Osteoblast (primary cell): Measurements from ENCODE around the gene RASGRF2. TPM values are rescaled to one million over a fixed set of nuclear protein-coding genes. Genes with fewer than 3 reads are reported as not detected.
A peak's percentile ranks its signal among the peaks of the same experiment; 100 is the strongest.

Experiments used
- DNase-seq: peaks from one replicate; pipeline ENCODE4 v3.0.0; 2011; ENCODE audit warnings: low spot score, mixed read lengths; ENCODE audit not compliant: insufficient read length; ENCODE audit errors: missing footprints
- H2AFZ ChIP-seq: 2 replicates; pipeline ENCODE4 v1.6.0; 2011; ENCODE audit warnings: mild to moderate bottlenecking, low read length
- H3K27ac ChIP-seq: 2 replicates; pipeline ENCODE4 v1.5.1; 2011; ENCODE audit warnings: mild to moderate bottlenecking, low read depth, low read length, moderate library complexity
- H3K27me3 ChIP-seq: 2 replicates; pipeline ENCODE4 v1.6.0; 2012; ENCODE audit warnings: mild to moderate bottlenecking, control low read depth, inconsistent platforms, low read length, moderate library complexity; ENCODE audit not compliant: insufficient read depth
- H3K36me3 ChIP-seq: 2 replicates; pipeline ENCODE4 v1.5.1; 2011; ENCODE audit warnings: mild to moderate bottlenecking, low read length, control low read depth, moderate library complexity; ENCODE audit not compliant: insufficient read depth
- H3K4me1 ChIP-seq: 2 replicates; pipeline ENCODE4 v1.5.1; 2011; ENCODE audit warnings: mild to moderate bottlenecking, low read length, control low read depth, moderate library complexity; ENCODE audit not compliant: insufficient read depth
- H3K4me2 ChIP-seq: 2 replicates; pipeline ENCODE4 v1.6.0; 2011; ENCODE audit warnings: mild to moderate bottlenecking, low read length; ENCODE audit not compliant: insufficient read depth
- H3K4me3 ChIP-seq: fragments of 200-600 bp; sonication (generic); 3 replicates; pipeline ENCODE4 v1.5.1; 2012; ENCODE audit warnings: mild to moderate bottlenecking, low read length, inconsistent platforms; ENCODE audit not compliant: insufficient read depth
- H3K79me2 ChIP-seq: 2 replicates; pipeline ENCODE4 v1.6.0; 2012; ENCODE audit warnings: mild to moderate bottlenecking, low read length, control low read depth, inconsistent platforms; ENCODE audit not compliant: insufficient read depth
- H3K9me3 ChIP-seq: 2 replicates; pipeline ENCODE4 v1.5.1; 2011; ENCODE audit warnings: low read depth, low read length, control low read depth
- H4K20me1 ChIP-seq: 2 replicates; pipeline ENCODE4 v1.6.0; 2012; ENCODE audit warnings: mild to moderate bottlenecking, low read length, control low read depth; ENCODE audit not compliant: insufficient read depth
- CTCF ChIP-seq: IDR thresholded peaks from 2 replicates; pipeline ENCODE4 v1.5.1; 2011; ENCODE audit warnings: mild to moderate bottlenecking, low read depth, low read length, moderate library complexity; ENCODE audit errors: extremely low read depth
- total RNA-seq: library from RNA; depleted of rRNA; stranded (reverse); fragments of >200 nt; gene quantifications from 2 replicates; pipeline ENCODE4 v1.2.3, GENCODE V29; 2012

RASGRF2 gene
- total RNA-seq, 1 donor = under 0.01 TPM

- DNase-seq = peak; percentile 81
- H3K4me2 ChIP-seq = peak overlapping the region; percentile 64
Measured at GRCh38 chr5:80960531-80961375, 590 bp downstream of the RASGRF2 start.

GRCh38 chr5:80961376-80962281, 1.5 kb downstream of the RASGRF2 start:
- Histone ChIP-seq H3K27me3 (peaks cover 64% of the 10 kb centered on the region), H2AFZ (no peak overlapping the region)
- peak; percentile 66 for DNase-seq

More at GRCh38 chr5:80960531-80961375, 590 bp downstream of the RASGRF2 start:
- no peaks in the 10 kb centered on the region for H3K36me3 ChIP-seq
- peak overlapping the region; percentile 56 for H2AFZ ChIP-seq
- H3K27ac ChIP-seq = no peak overlapping the region
- H3K79me2 ChIP-seq = no peaks in the 10 kb centered on the region
- peaks cover 66% of the 10 kb centered on the region for H3K27me3 ChIP-seq
- no peaks in the 10 kb centered on the region for H4K20me1 ChIP-seq
- peaks cover 12% of the 10 kb centered on the region for H3K4me1 ChIP-seq
- no peak for TF ChIP-seq CTCF
- no peaks in the 10 kb centered on the region for H3K9me3 ChIP-seq
- H3K4me3 ChIP-seq = peak overlapping the region; percentile 39

GRCh38 chr5:80962630-80963520, 2.7 kb downstream of the RASGRF2 start:
- H3K4me1 ChIP-seq = peaks cover 17% of the 10 kb centered on the region
- H3K79me2 ChIP-seq = no peaks in the 10 kb centered on the region
- no peak overlapping the region for H3K4me3 ChIP-seq
- H3K9me3 ChIP-seq = no peaks in the 10 kb centered on the region
- no peaks in the 10 kb centered on the region for H3K36me3 ChIP-seq
- DNase-seq = no peak
- TF ChIP-seq CTCF = no peak
- no peak overlapping the region for H2AFZ ChIP-seq
- no peaks in the 10 kb centered on the region for H4K20me1 ChIP-seq
- H3K27me3 ChIP-seq = peaks cover 54% of the 10 kb centered on the region
- no peak overlapping the region for H3K27ac ChIP-seq
- no peak overlapping the region for H3K4me2 ChIP-seq

More at GRCh38 chr5:80961376-80962281, 1.5 kb downstream of the RASGRF2 start:
- H4K20me1 ChIP-seq = no peaks in the 10 kb centered on the region
- H3K36me3 ChIP-seq = no peaks in the 10 kb centered on the region
- no peak for TF ChIP-seq CTCF
- no peak overlapping the region for H3K27ac ChIP-seq
- H3K79me2 ChIP-seq = no peaks in the 10 kb centered on the region
- peak overlapping the region; percentile 64 for H3K4me2 ChIP-seq
- no peaks in the 10 kb centered on the region for H3K9me3 ChIP-seq
- H3K4me3 ChIP-seq = peak overlapping the region; percentile 39
- peaks cover 12% of the 10 kb centered on the region for H3K4me1 ChIP-seq
